ENCODE data around the gene PRKAG1.

PRKAG1 gene

DNA sequence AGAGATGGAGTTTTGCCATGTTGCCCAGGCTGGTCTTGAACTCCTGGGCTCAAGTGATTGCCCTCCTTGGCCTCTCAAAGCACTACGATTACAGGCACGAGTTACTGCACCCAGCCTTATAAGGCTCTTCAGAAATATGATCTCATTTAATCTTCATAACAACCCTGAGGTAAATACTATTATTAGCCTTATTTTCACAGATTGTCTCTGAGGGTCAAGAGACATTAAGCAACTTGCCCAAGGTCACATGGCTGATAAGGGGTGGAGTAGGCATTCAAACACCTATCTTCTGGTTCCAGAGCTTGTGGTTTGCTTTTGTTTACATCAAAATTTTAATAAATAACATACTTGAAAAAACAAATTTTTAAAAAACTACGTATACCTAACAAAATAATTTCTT is 5.1 kb downstream of the PRKAG1 start:
- H3K4me3 ChIP-seq (ENCODE audit: control insufficient read depth, low read depth, low read length), result no peak overlapping the region
- no peak for DNase-seq (ENCODE audit: low read depth)
- no peak for TF ChIP-seq CTCF (conservative IDR thresholded peaks at IDR 0.05; ENCODE audit: control insufficient read depth, insufficient read depth, low read depth, low read length)

- DNase-seq (ENCODE audit: low read depth), result no peak
- TF ChIP-seq CTCF (conservative IDR thresholded peaks at IDR 0.05; ENCODE audit: control insufficient read depth, insufficient read depth, low read depth, low read length), result no peak
- H3K4me3 ChIP-seq (ENCODE audit: control insufficient read depth, low read depth, low read length), result no peak overlapping the region
These were observed 5.8 kb downstream of the PRKAG1 start for GRCh38 chr12:49012739-49013138.

DNA sequence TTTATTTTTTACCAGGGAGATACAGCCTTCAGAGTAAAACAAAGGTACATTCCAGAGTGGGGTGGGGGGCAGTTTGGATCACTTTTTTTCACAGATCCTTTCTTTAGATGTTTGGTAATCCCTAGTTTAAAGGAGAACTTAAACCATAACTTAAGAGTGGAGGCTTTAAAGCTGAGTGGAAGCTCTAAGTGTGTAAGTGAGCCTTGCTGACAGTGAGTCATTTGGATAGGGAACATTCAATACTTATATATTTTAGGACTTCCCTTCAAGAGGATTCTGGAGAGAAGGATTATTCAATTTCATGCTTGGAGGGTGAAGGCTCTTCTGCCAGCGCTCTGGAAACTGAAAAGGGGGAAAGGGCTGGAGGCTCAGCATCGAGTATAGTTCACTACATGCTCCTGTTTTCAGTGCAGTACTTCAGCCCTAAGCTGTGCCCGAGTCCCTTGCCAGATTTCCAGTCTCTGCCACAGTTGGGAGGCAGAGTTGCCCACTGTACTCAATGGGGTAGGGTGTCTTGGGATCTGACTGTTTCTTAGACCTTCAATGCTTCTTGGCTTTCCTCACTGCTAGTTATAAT is 8.4 kb downstream of the PRKAG1 start:
- no peak overlapping the region for H3K4me3 ChIP-seq (ENCODE audit: control insufficient read depth, low read depth, low read length)
- TF ChIP-seq CTCF (conservative IDR thresholded peaks at IDR 0.05; ENCODE audit: control insufficient read depth, insufficient read depth, low read depth, low read length), result no peak
- peak; percentile 18 for DNase-seq (ENCODE audit: low read depth)

DNA sequence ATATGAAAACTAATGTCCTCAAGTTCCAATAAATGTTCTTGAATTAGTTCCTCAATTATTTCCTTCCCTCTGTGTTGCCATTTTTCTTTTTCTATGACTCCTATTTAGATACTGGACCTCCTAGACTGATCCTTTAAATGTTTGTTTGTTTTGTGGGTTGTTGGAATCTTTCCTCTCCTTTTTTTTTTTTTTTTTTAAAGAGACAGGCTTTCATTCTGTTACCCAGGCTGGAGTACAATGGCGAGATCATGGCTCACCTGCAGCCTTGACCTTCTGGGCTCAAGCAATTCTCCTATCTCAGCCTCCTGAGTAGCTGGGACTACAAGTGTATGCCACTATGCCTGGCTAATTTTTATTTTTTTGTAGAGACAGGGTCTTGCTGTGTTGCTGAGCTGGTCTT is 9.6 kb downstream of the PRKAG1 start:
- DNase-seq (ENCODE audit: low read depth), result no peak
- TF ChIP-seq CTCF (conservative IDR thresholded peaks at IDR 0.05; ENCODE audit: control insufficient read depth, insufficient read depth, low read depth, low read length), result no peak
- H3K4me3 ChIP-seq (ENCODE audit: control insufficient read depth, low read depth, low read length), result no peak overlapping the region

GRCh38 chr12:49000346-49000745 is 18.2 kb downstream of the PRKAG1 start:
- no peak for TF ChIP-seq CTCF (conservative IDR thresholded peaks at IDR 0.05; ENCODE audit: control insufficient read depth, insufficient read depth, low read depth, low read length)
- DNase-seq (ENCODE audit: low read depth), result no peak
- no peak overlapping the region for H3K4me3 ChIP-seq (ENCODE audit: control insufficient read depth, low read depth, low read length)

GRCh38 chr12:48999371-49000131 is 19.0 kb downstream of the PRKAG1 start, which contains the start of gene DDN:
TSS of gene DDN (minus strand) at chr12:48999375. CDS start at chr12:48999287, 88 bp downstream.
- TF ChIP-seq CTCF (conservative IDR thresholded peaks at IDR 0.05; ENCODE audit: control insufficient read depth, insufficient read depth, low read depth, low read length), result no peak
- DNase-seq (ENCODE audit: low read depth), result no peak
- H3K4me3 ChIP-seq (ENCODE audit: control insufficient read depth, low read depth, low read length), result peak within 1 kb of the TSS; percentile 15
